ENCODE measurements around the gene SCAND1.
"Not testable (repeated sequence)": the region's sequence is repeated elsewhere in the genome, so short reads cannot be mapped to it uniquely, and the experiment has no call there.

SCAND1 gene

DNA sequence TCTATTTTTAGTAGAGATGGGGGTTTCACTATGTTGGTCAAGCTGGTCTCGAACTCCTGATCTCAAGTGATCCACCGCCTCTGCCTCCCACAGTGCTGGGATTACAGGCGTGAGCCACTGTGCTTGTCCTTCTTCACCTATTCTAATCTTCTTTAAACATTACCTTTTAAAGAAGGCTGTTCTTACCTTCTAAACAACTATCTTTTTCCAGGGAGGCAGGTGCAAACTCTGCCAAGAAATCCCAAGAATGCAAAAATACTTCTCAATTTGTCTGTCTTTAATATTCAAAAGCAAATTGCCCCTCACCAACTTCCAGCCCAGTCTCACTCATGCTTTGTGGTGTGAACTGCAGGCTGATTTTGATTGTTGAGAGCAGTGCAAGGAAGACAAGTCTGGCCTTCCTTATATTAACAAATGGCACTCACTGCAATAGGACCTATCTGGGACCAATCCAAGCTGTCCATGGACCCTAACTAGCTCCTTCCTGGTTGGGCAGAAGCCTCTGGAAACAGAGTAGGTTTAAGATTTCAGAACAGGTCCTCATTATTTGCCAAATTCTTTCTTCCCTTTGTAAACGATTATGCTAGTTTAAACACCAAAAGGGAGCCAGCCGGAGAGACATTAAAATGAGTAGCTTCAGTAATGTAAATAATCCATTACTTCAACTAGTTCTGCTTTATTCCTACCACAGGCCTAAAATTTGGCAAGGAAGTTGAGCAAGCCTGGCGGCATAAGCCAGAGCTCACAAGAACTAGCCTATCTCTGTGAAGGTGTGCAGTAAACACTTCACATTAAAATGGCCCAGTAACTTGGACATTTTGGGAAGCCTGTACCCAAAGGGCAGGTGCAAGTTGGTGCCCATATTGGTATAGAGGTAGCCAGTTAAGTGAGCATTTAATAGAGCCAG is 1.6 kb downstream of the SCAND1 start:
- TF ChIP-seq, protein P1, sequence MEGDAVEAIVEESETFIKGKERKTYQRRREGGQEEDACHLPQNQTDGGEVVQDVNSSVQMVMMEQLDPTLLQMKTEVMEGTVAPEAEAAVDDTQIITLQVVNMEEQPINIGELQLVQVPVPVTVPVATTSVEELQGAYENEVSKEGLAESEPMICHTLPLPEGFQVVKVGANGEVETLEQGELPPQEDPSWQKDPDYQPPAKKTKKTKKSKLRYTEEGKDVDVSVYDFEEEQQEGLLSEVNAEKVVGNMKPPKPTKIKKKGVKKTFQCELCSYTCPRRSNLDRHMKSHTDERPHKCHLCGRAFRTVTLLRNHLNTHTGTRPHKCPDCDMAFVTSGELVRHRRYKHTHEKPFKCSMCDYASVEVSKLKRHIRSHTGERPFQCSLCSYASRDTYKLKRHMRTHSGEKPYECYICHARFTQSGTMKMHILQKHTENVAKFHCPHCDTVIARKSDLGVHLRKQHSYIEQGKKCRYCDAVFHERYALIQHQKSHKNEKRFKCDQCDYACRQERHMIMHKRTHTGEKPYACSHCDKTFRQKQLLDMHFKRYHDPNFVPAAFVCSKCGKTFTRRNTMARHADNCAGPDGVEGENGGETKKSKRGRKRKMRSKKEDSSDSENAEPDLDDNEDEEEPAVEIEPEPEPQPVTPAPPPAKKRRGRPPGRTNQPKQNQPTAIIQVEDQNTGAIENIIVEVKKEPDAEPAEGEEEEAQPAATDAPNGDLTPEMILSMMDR (IDR thresholded peaks at IDR 0.05; ENCODE audit: control extremely low read depth, extremely low read depth, low read depth, missing control alignments) = no peak
- no peak for DNase-seq (ENCODE audit: extremely low spot score)
- CTCF ChIA-PET = interaction anchor here (0.6 to 4.7 kb wide), 13 partner anchors 10 to 488 kb away, joined by 3 to 62 read pairs (median 5); partner anchors contain the start of gene CNBD2
- POLR2A ChIA-PET = interaction anchor here (0.7 to 2.4 kb wide), 2 partner anchors 210 to 1353 kb away, joined by 3 to 10 read pairs; partner anchors contain the start of gene RBM39

DNA sequence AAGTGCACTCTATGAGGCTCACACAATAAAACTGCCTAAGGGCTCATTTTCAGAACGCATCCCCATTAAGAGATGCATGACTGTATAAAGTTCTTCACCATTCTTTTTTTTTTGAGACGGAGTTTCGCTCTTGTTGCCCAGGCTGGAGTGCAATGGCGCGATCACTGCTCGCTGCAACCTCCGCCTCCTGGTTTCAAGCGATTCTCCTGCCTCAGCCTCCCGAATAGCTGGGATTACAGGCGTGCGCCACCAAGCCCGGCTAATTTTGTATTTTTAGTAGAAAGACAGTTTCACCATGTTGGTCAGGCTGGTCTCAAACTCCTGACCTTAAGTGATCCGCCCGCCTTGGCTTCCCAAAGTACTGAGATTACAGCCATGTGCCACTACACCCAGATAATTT is 2.2 kb downstream of the SCAND1 start:
- POLR2A ChIA-PET = not testable (repeated sequence)

GRCh38 chr20:35950093-35950492 is 4.2 kb downstream of the SCAND1 start:
- no peak for DNase-seq (ENCODE audit: extremely low spot score)
- CTCF ChIA-PET = no interaction called here
- POLR2A ChIA-PET = no interaction called here
- TF ChIP-seq, protein P1 (IDR thresholded peaks at IDR 0.05; ENCODE audit: control extremely low read depth, extremely low read depth, low read depth, missing control alignments) = no peak

More for the DNA sequence above, 2.2 kb downstream of the SCAND1 start:
- CTCF ChIA-PET = interaction anchor here (0.6 to 4.7 kb wide), 4 partner anchors 9 to 53 kb away, joined by 3 to 62 read pairs (median 23); partner anchors contain the start of gene CNBD2
- DNase-seq (ENCODE audit: extremely low spot score) = not testable (repeated sequence)

DNA sequence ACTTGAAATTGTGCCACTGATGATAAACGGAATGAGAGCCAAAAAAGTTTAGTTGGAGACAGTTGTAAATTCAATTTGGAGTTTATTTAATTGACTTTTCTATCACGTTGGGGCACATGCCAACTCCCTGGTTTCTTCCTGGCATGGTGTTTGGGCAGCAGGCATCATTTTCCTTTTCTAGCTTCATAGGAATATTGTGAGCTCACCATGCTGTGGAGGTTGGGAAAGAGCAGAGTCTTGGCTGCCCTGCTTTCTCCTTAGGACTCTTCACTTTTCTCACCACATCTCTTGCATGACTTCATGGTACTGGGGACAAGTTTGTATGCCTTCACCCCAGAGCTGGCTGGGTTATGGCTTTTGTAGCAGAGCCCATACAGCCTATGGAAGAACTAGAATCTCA is 6.4 kb downstream of the SCAND1 start:
- TF ChIP-seq, protein P1 (IDR thresholded peaks at IDR 0.05; ENCODE audit: control extremely low read depth, extremely low read depth, low read depth, missing control alignments) = no peak
- no peak for DNase-seq (ENCODE audit: extremely low spot score)
- CTCF ChIA-PET = interaction anchor here (1.3 kb wide), 1 partner anchor 23 kb away, joined by 3 read pairs; no protein-coding TSS in a partner anchor
- POLR2A ChIA-PET = no interaction called here

GRCh38 chr20:35947489-35947888 is 6.8 kb downstream of the SCAND1 start:
- TF ChIP-seq, protein P1 (IDR thresholded peaks at IDR 0.05; ENCODE audit: control extremely low read depth, extremely low read depth, low read depth, missing control alignments) = peak; percentile 39
- ChIA-PET CTCF (interaction anchor here (1.1 to 1.3 kb wide), 2 partner anchors 15 to 22 kb away, joined by 3 read pairs; no protein-coding TSS in a partner anchor), POLR2A (no interaction called here)
- no peak for DNase-seq (ENCODE audit: extremely low spot score)

DNA sequence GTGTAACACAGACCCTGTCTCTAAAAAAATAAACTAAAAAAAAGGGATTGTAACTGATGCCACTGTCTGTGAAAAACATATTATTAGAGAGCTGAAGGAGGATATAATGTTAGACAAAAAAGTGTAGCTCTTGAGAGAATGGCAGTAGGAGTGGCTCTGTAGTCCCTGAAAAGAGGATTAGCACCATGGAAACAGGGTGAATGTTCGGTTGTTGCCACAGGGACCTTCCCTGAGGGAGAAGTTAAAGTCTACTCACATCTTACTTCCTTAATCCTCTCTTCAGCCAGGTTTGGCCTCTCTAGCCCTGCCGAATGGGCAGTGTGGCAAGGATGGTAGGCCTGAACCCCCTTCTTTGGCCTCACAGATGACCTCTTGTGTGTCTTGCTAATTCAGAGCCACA is 12.1 kb downstream of the SCAND1 start:
- no peak for DNase-seq (ENCODE audit: extremely low spot score)
- CTCF ChIA-PET = interaction anchor here (0.7 to 6.1 kb wide), 2 partner anchors 12 to 77 kb away, joined by 3 to 62 read pairs; partner anchors contain the start of gene SCAND1

More for the DNA sequence above, 12.1 kb downstream of the SCAND1 start:
- TF ChIP-seq, protein P1 (IDR thresholded peaks at IDR 0.05; ENCODE audit: control extremely low read depth, extremely low read depth, low read depth, missing control alignments) = no peak
- POLR2A ChIA-PET = no interaction called here
